HL-60 (cell line): ENCODE measurements around the gene C16orf90.
"Not testable (repeated sequence)": the region's sequence is repeated elsewhere in the genome, so short reads cannot be mapped to it uniquely, and the experiment has no call there.

Source experiments
- DNase-seq, 2 experiments: peaks; one replicate each; pipeline ENCODE4 v3.0.0-alpha.2; 2010 to 2020; ENCODE audit warnings: low read depth in 1 of 2, low spot score in 1 of 2
- H3K27ac ChIP-seq: fragments of 250-450 bp; sonication (Bioruptor Pico); replicated peaks from 2 replicates; pipeline ENCODE4 v1.5.1; 2020; ENCODE audit warnings: mild to moderate bottlenecking, moderate library complexity
- H3K27me3 ChIP-seq: fragments of 250-450 bp; sonication (Bioruptor Pico); 2 replicates; pipeline ENCODE4 v1.5.1; 2021; ENCODE audit warnings: mild to moderate bottlenecking, moderate library complexity; ENCODE audit not compliant: insufficient read depth, poor library complexity, severe bottlenecking
- H3K4me3 ChIP-seq: replicated peaks from 2 replicates; pipeline ENCODE4 v1.5.1; 2011; ENCODE audit warnings: mild to moderate bottlenecking, control low read depth, low read length; ENCODE audit not compliant: insufficient read depth
- CTCF ChIP-seq: IDR thresholded peaks from one replicate; pipeline ENCODE4 v1.5.1; 2011; ENCODE audit warnings: low read length, control low read depth, inconsistent platforms; ENCODE audit not compliant: insufficient read depth
- GABPA ChIP-seq: IDR thresholded peaks from 2 replicates; pipeline ENCODE4 v1.6.1; 2012; ENCODE audit warnings: low read depth
- POLR2AphosphoS5 ChIP-seq: IDR thresholded peaks from 2 replicates; pipeline ENCODE4 v1.6.1; 2012; ENCODE audit warnings: low read depth
- REST ChIP-seq: IDR thresholded peaks from 2 replicates; pipeline ENCODE4 v1.6.1; 2012; ENCODE audit warnings: low read depth; ENCODE audit not compliant: insufficient replicate concordance
- SPI1 ChIP-seq: IDR thresholded peaks from 2 replicates; pipeline ENCODE4 v1.6.1; 2012; ENCODE audit warnings: low read depth, mild to moderate bottlenecking, borderline replicate concordance

Gene C16orf90

GRCh38 chr16:3476409-3476808, 18.9 kb downstream of the C16orf90 start:
- no peak for DNase-seq
- no peaks in the 10 kb centered on the region for H3K27me3 ChIP-seq
- TF ChIP-seq POLR2AphosphoS5 (no peak), REST (no peak), GABPA (no peak), SPI1 (no peak), CTCF (no peak)
- no peak overlapping the region for H3K4me3 ChIP-seq
- H3K27ac ChIP-seq, result no peak overlapping the region

- no peak overlapping the region for H3K27ac ChIP-seq
- DNase-seq, result no peak
Measured at GRCh38 chr16:3475604-3476375, 19.5 kb downstream of the C16orf90 start.

GRCh38 chr16:3474870-3475269, 20.4 kb downstream of the C16orf90 start:
- H3K27ac ChIP-seq, DNase-seq, H3K27me3 ChIP-seq, H3K4me3 ChIP-seq: not testable (repeated sequence)

More at GRCh38 chr16:3475604-3476375, 19.5 kb downstream of the C16orf90 start:
- TF ChIP-seq SPI1 (no peak), POLR2AphosphoS5 (no peak), GABPA (no peak), CTCF (no peak), REST (no peak)
- Histone ChIP-seq H3K4me3 (no peak overlapping the region), H3K27me3 (no peaks in the 10 kb centered on the region)

- no peaks in the 10 kb centered on the region for H3K27me3 ChIP-seq
- no peak for DNase-seq
- no peak overlapping the region for H3K27ac ChIP-seq
- H3K4me3 ChIP-seq, result no peak overlapping the region
- TF ChIP-seq GABPA (no peak), REST (no peak), SPI1 (no peak), CTCF (no peak), POLR2AphosphoS5 (no peak)
Measured at GRCh38 chr16:3474136-3474779, 21.0 kb downstream of the C16orf90 start.

- not testable (repeated sequence) for H3K27ac ChIP-seq, H3K27me3 ChIP-seq, DNase-seq, H3K4me3 ChIP-seq
Measured at GRCh38 chr16:3473596-3473943, 21.7 kb downstream of the C16orf90 start.
